Activated T-helper 2 cell treated with anti-CD3 and anti-CD28 coated beads, Interferon-gamma antibody, Interleukin-2, Interleukin-4, amounts not matched to agents 10 μg/mL and 5 μg/mL and 100 μg/mL, durations not matched to agents 14 hours and 24 hours and 36 hours (primary cell): ENCODE measurements around the gene ZNRF3. TPM values are rescaled to one million over a fixed set of nuclear protein-coding genes. Genes with fewer than 3 reads are reported as not detected.
A peak's percentile ranks its signal among the peaks of the same experiment; 100 is the strongest.

ENCODE experiments used
- DNase-seq: peaks from one replicate; pipeline ENCODE4 v3.0.0; 2021; ENCODE audit warnings: low spot score
- H3K27ac Mint-ChIP-seq: one replicate; pipeline ENCODE4 v1.8.0; 2021; ENCODE audit warnings: mixed read lengths
- H3K27me3 Mint-ChIP-seq: one replicate; pipeline ENCODE4 v1.8.0; 2021; ENCODE audit warnings: low read depth, mixed read lengths
- H3K36me3 Mint-ChIP-seq: one replicate; pipeline ENCODE4 v1.8.0; 2021; ENCODE audit warnings: low read depth, mixed read lengths
- H3K4me1 Mint-ChIP-seq: one replicate; pipeline ENCODE4 v1.8.0; 2021; ENCODE audit warnings: low read depth, mixed read lengths
- H3K4me3 Mint-ChIP-seq: one replicate; pipeline ENCODE4 v1.8.0; 2021; ENCODE audit warnings: low read depth, mild to moderate bottlenecking, moderate library complexity, mixed read lengths
- H3K9me3 Mint-ChIP-seq: one replicate; pipeline ENCODE4 v1.8.0; 2021; ENCODE audit warnings: mixed read lengths
- intact Hi-C: fragments of 100-400 bp; cut with micrococcal nuclease; formaldehyde crosslinking; loops from one replicate; pipeline ENCODE4 v1.15.1; 2023
- total RNA-seq: library from RNA; stranded (reverse); gene quantifications from 2 replicates; pipeline ENCODE4 v1.2.3, GENCODE V29; 2022

ZNRF3 gene
- total RNA-seq, 1 donor from 2014 or later, result 0.82 TPM

GRCh38 chr22:29060251-29060869 is 177.0 kb downstream of the ZNRF3 start:
- Mint-ChIP-seq H3K4me1 (peaks cover 6% of the 10 kb centered on the region), H3K27ac (no peak overlapping the region)

GRCh38 chr22:29060931-29061330 is 177.6 kb downstream of the ZNRF3 start:
- no peaks in the 10 kb centered on the region for H3K36me3 Mint-ChIP-seq
- no peaks in the 10 kb centered on the region for H3K9me3 Mint-ChIP-seq
- H3K4me1 Mint-ChIP-seq, result peaks cover 11% of the 10 kb centered on the region
- H3K27me3 Mint-ChIP-seq, result peaks cover 47% of the 10 kb centered on the region
- no peak for DNase-seq
- intact Hi-C loops, result no loop called here
- H3K27ac Mint-ChIP-seq, result no peak overlapping the region
- H3K4me3 Mint-ChIP-seq, result no peak overlapping the region

More at GRCh38 chr22:29060251-29060869, 177.0 kb downstream of the ZNRF3 start:
- no peak for DNase-seq
- Mint-ChIP-seq H3K4me3 (no peak overlapping the region), H3K27me3 (peaks cover 47% of the 10 kb centered on the region), H3K9me3 (no peaks in the 10 kb centered on the region), H3K36me3 (no peaks in the 10 kb centered on the region)
- intact Hi-C loops, result no loop called here

- H3K27me3 Mint-ChIP-seq, result peaks cover 50% of the 10 kb centered on the region
- H3K36me3 Mint-ChIP-seq, result no peaks in the 10 kb centered on the region
- H3K27ac Mint-ChIP-seq, result no peak within 1 kb of the TSS
- no peaks in the 10 kb centered on the region for H3K9me3 Mint-ChIP-seq
- DNase-seq, result no peak
- peaks cover 12% of the 10 kb centered on the region for H3K4me1 Mint-ChIP-seq
- intact Hi-C loops, result no loop called here
- no peak within 1 kb of the TSS for H3K4me3 Mint-ChIP-seq
Measured at GRCh38 chr22:29061773-29062172, 178.4 kb downstream of the ZNRF3 start, which contains the start of gene C22orf31. Gene C22orf31, minus strand, starts transcription at chr22:29061831. Its CDS starts 39 bp downstream, at chr22:29061792.

DNA sequence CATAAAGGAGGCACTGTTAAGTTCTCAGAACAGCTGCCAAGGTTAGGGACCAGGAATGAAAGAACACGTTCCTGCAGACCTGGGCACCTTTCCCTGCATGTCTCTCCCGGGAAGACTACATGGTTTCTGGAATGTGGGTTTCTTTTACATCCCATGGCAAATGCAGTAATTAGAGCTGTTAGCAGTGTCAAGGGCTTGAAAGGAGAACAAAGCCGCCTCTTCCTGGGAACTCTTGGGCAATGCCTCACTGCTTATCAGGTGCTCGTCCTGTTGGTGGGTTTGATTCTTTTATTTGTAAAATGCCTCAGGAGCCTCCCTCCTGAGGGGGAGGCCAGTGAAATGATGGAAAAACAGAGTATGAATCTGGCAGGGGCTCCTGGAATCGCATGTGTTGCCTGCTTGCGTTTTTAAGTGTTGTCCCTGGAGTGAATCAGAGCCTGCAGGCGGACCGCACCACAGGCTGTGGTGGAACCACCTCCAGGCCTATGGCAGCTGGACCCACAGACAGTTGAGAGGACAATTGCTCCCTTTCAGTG is 179.0 kb downstream of the ZNRF3 start:
- Mint-ChIP-seq H3K36me3 (no peaks in the 10 kb centered on the region), H3K4me1 (peaks cover 12% of the 10 kb centered on the region), H3K4me3 (no peak overlapping the region), H3K27ac (no peak overlapping the region), H3K27me3 (peaks cover 51% of the 10 kb centered on the region), H3K9me3 (no peaks in the 10 kb centered on the region)
- DNase-seq, result no peak
- intact Hi-C loops, result no loop called here

DNA sequence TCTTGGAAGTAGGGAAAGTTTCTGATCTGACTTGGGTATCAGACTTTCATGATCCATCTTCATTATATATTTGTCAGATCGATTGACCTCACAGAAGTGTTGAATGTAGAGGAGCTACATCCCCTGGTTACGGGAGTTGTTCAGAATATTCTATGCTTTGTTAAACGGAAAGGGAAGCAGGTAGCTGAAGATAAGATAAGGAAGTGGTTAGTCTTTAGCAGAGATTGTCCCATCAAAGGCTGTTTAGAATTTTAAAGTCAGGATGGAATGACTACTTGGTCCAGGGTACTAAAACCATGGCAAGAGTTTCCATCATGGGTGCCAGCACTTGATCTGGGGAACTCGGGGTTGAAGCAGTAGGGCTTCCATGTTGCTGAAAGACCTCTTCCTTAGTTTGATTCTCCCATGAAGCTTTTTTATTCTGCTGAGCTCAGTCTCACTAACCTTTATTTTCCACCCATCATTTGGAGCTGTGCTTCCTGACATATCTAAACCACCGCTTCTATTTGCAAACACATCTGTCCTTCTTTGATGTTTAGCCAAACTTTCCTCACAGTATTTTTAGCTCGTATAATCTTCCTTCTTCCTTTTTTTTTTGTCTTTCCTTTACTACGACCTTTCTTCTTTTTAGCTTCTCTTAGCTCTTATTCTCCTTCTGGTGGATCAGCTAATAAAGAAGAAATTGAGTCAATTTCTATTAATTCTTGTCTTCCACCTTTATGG is 182.3 kb downstream of the ZNRF3 start:
- Mint-ChIP-seq H3K4me3 (no peak overlapping the region), H3K27ac (no peak overlapping the region), H3K4me1 (peaks cover 12% of the 10 kb centered on the region), H3K36me3 (no peaks in the 10 kb centered on the region), H3K27me3 (peaks cover 57% of the 10 kb centered on the region), H3K9me3 (no peaks in the 10 kb centered on the region)
- DNase-seq, result no peak
- intact Hi-C loops, result no loop called here

DNA sequence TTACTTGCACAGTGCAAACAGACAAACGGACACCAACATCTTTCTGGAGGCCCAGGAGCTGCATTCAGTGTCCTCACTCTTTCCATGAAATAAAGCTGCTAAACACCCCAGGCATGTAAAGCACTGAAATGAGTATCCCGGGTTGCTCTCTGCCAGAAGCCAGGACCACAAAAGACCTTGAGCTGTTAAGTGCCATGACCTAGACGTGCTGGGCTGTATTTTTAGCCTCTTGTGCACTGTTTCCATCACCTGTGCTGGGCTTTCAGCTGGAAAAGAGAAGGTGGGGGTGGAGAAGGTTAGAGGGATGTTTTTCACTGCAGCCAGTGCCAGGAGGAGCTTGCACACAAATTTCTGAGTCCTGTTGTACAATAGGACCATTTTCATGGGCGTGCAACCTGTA is 186.1 kb downstream of the ZNRF3 start:
- no peak overlapping the region for H3K4me3 Mint-ChIP-seq
- intact Hi-C loops, result no loop called here
- peaks cover 57% of the 10 kb centered on the region for H3K27me3 Mint-ChIP-seq
- no peaks in the 10 kb centered on the region for H3K36me3 Mint-ChIP-seq
- H3K9me3 Mint-ChIP-seq, result no peaks in the 10 kb centered on the region
- peaks cover 23% of the 10 kb centered on the region for H3K4me1 Mint-ChIP-seq
- DNase-seq, result no peak
- H3K27ac Mint-ChIP-seq, result no peak overlapping the region

- Mint-ChIP-seq H3K36me3 (no peaks in the 10 kb centered on the region), H3K27ac (no peak overlapping the region), H3K9me3 (no peaks in the 10 kb centered on the region), H3K4me3 (no peak overlapping the region), H3K4me1 (peaks cover 18% of the 10 kb centered on the region), H3K27me3 (peaks cover 63% of the 10 kb centered on the region)
- DNase-seq, result no peak
- intact Hi-C loops, result loop anchor here (5.0 to 10.0 kb wide), 2 partner anchors 132 to 174 kb away; no protein-coding TSS in a partner anchor
Measured at GRCh38 chr22:29070490-29070889, 187.1 kb downstream of the ZNRF3 start.

GRCh38 chr22:29071261-29072045 is 188.1 kb downstream of the ZNRF3 start:
- no peak for DNase-seq
- Mint-ChIP-seq H3K4me3 (peak overlapping the region; percentile 70), H3K27me3 (peaks cover 63% of the 10 kb centered on the region), H3K36me3 (no peaks in the 10 kb centered on the region), H3K9me3 (no peaks in the 10 kb centered on the region), H3K4me1 (peaks cover 14% of the 10 kb centered on the region), H3K27ac (no peak overlapping the region)
- intact Hi-C loops, result loop anchor here (5.0 to 10.0 kb wide), 2 partner anchors 131 to 173 kb away; no protein-coding TSS in a partner anchor

GRCh38 chr22:29072193-29072978 is 189.0 kb downstream of the ZNRF3 start:
- Mint-ChIP-seq H3K27me3 (peaks cover 62% of the 10 kb centered on the region), H3K27ac (no peak overlapping the region), H3K9me3 (no peaks in the 10 kb centered on the region), H3K36me3 (no peaks in the 10 kb centered on the region), H3K4me3 (peak overlapping the region; percentile 58), H3K4me1 (peaks cover 14% of the 10 kb centered on the region)
- intact Hi-C loops, result loop anchor here (5.0 to 10.0 kb wide), 2 partner anchors 130 to 172 kb away; no protein-coding TSS in a partner anchor
- DNase-seq, result peak; percentile 78

DNA sequence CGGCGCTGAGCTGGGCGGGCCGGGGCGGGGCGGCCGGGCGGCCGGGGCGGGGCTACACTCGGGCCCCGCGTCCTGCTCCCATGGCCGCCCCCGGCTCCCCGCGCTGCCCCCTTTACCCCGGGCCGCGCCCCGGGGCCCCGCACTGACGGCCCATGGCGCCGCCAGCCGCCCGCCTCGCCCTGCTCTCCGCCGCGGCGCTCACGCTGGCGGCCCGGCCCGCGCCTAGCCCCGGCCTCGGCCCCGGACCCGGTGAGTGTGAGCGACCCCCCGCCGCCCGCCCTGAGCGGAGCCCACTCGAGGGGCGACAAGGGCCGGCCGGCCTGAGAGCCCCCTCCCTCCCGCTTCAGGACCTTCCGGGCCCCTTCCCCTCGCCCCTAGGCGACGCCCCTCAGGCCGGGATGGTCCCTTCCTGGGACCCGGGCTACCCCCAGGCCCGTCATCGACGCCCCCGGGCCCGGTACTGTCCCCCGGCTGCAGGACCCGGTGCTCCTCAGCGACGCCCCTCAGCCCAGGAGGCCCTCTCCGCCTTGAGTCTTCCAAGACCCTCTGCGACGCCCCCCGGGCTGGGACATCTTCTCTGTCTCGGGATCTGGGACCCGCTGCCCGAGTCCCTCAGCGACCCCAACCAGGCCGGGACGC is 189.7 kb downstream of the ZNRF3 start, which contains the start of gene KREMEN1:
KREMEN1 (plus strand) TSS at position 57 of the 639 bp plus-strand sequence; CDS start at position 153, 96 bp downstream.
- H3K4me3 Mint-ChIP-seq, result peak within 1 kb of the TSS; percentile 58
- peaks cover 14% of the 10 kb centered on the region for H3K4me1 Mint-ChIP-seq
- no peaks in the 10 kb centered on the region for H3K9me3 Mint-ChIP-seq
- intact Hi-C loops, result loop anchor here (5.0 to 10.0 kb wide), 2 partner anchors 129 to 172 kb away; no protein-coding TSS in a partner anchor
- no peak within 1 kb of the TSS for H3K27ac Mint-ChIP-seq
- no peaks in the 10 kb centered on the region for H3K36me3 Mint-ChIP-seq
- DNase-seq, result no peak
- peaks cover 66% of the 10 kb centered on the region for H3K27me3 Mint-ChIP-seq

DNA sequence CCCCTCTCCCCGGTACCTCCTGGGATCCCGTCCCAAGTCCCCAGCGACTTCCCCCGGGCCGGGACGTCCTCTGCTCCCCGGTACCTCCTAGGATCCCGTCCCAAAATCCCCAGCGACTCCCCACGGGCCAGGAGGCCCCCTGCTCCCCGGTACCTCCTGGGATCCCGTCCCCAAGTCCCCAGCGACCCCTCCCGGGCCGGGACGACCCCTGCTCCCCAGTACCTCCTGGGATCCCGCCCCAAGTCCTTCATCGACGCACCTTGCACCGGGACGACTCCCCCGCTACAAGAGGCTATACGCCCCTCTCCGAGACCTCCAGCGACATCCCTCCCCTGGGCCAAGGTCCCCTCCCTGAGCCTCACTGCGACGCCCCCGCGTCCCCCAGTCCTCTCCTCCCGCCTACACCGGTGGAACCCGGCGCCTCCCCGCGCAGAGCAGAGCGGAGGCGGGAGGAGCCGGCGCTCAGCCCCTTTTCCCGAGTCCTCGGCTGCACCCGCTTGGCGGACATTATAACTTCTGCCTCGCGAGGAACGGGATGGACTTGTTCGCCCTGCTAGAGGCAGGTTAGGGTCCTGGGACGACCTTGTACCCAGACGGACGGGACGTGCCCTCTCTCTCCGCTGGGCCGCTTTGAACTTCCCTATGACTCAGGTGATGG is 190.4 kb downstream of the ZNRF3 start:
- Mint-ChIP-seq H3K4me3 (peak overlapping the region; percentile 51), H3K36me3 (no peaks in the 10 kb centered on the region), H3K4me1 (peaks cover 14% of the 10 kb centered on the region), H3K9me3 (no peaks in the 10 kb centered on the region), H3K27ac (no peak overlapping the region), H3K27me3 (peaks cover 73% of the 10 kb centered on the region)
- no peak for DNase-seq
- intact Hi-C loops, result loop anchor here (5.0 to 10.0 kb wide), 2 partner anchors 129 to 171 kb away; no protein-coding TSS in a partner anchor
